Tibial nerve (tissue), 4 donors: ENCODE results near the gene PUSL1. TPM values are rescaled to one million over a fixed set of nuclear protein-coding genes. Genes with fewer than 3 reads are reported as not detected.
A peak's percentile ranks its signal among the peaks of the same experiment; 100 is the strongest.

ENCODE experiments used
- DNase-seq, 2 donors: peaks; one replicate each; pipeline ENCODE4 v3.0.0-alpha.2; 2019; ENCODE audit warnings: low spot score in 2 of 2
- H3K27ac ChIP-seq, 4 donors: fragments of 200-600 bp; sonication (generic) in 3 of 4; one replicate each; pipeline ENCODE4 v1.5.1; 2017 to 2019; ENCODE audit warnings: mild to moderate bottlenecking in 1 of 4
- H3K27me3 ChIP-seq, 2 donors: fragments of 200-600 bp; sonication (generic) in 1 of 2; one replicate each; pipeline versions ENCODE4 v1.5.1 to v1.6.0; 2017 to 2019
- H3K36me3 ChIP-seq, 3 donors: fragments of 200-600 bp; sonication (generic); one replicate each; pipeline ENCODE4 v1.5.1; 2018 to 2019
- H3K4me1 ChIP-seq, 4 donors: fragments of 200-600 bp; sonication (generic) in 3 of 4; one replicate each; pipeline ENCODE4 v1.5.1; 2017 to 2019
- H3K4me3 ChIP-seq, 4 donors: fragments of 200-600 bp; sonication (generic) in 3 of 4; one replicate each; pipeline ENCODE4 v1.5.1; 2017 to 2019; ENCODE audit warnings: mild to moderate bottlenecking in 1 of 4, moderate library complexity in 1 of 4
- H3K9me3 ChIP-seq, 4 donors: fragments of 200-600 bp; sonication (generic) in 3 of 4; one replicate each; pipeline ENCODE4 v1.5.1; 2017 to 2019
- EP300 ChIP-seq, 2 donors: sonication (generic); formaldehyde crosslinking; IDR thresholded peaks; one replicate each; pipeline ENCODE4 v1.6.1; 2017; ENCODE audit warnings: antibody characterized with exemption in 2 of 2, mild to moderate bottlenecking in 1 of 2
- POLR2A ChIP-seq, 2 donors: fragments of 450-650 bp; IDR thresholded peaks; one replicate each; pipeline ENCODE4 v1.6.1; 2017; ENCODE audit warnings: antibody characterized with exemption in 2 of 2, mild to moderate bottlenecking in 2 of 2, moderate library complexity in 2 of 2
- WGBS, 2 donors: methylation state at CpG; one replicate each; pipeline ENCODE4 v1.1.5; 2018; 5-methylcytosine and 5-hydroxymethylcytosine counted together
- total RNA-seq, 4 donors: library from RNA; depleted of rRNA; stranded (reverse); fragments of >200 nt; gene quantifications; one replicate each; pipeline ENCODE4 v1.1.0, GENCODE V29; 2016
- TF ChIP-seq, protein P1 (sequence below), 5 experiments: fragments of 200-600 bp in 3 of 5; fragments of 450-650 bp in 2 of 5; sonication (generic) in 3 of 5; IDR thresholded peaks; one replicate each; pipeline ENCODE4 v1.5.1; 2016 to 2019; ENCODE audit warnings: antibody characterized with exemption in 5 of 5, mild to moderate bottlenecking in 3 of 5, moderate library complexity in 2 of 5

PUSL1 gene
- total RNA-seq, 4 donors from 2014 or later, result 17.5 to 22.2 (median 19.7) TPM

- WGBS, 2 donors, result 90 to 94% methylated on average over 3 to 11 of the region's 17 CpGs
- Histone ChIP-seq H3K36me3 (peaks cover 0 to 57% (median 15%) of the 10 kb centered on the region in 3 donors), H3K9me3 (no peaks in the 10 kb centered on the region), H3K27me3 (no peaks in the 10 kb centered on the region), H3K4me1 (peaks cover 0 to 44% (median 26%) of the 10 kb centered on the region in 4 donors), H3K27ac (no peak overlapping the region), H3K4me3 (no peak overlapping the region)
- no peak for TF ChIP-seq POLR2A (IDR thresholded peaks at IDR 0.05)
- TF ChIP-seq, protein P1, sequence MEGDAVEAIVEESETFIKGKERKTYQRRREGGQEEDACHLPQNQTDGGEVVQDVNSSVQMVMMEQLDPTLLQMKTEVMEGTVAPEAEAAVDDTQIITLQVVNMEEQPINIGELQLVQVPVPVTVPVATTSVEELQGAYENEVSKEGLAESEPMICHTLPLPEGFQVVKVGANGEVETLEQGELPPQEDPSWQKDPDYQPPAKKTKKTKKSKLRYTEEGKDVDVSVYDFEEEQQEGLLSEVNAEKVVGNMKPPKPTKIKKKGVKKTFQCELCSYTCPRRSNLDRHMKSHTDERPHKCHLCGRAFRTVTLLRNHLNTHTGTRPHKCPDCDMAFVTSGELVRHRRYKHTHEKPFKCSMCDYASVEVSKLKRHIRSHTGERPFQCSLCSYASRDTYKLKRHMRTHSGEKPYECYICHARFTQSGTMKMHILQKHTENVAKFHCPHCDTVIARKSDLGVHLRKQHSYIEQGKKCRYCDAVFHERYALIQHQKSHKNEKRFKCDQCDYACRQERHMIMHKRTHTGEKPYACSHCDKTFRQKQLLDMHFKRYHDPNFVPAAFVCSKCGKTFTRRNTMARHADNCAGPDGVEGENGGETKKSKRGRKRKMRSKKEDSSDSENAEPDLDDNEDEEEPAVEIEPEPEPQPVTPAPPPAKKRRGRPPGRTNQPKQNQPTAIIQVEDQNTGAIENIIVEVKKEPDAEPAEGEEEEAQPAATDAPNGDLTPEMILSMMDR (IDR thresholded peaks at IDR 0.05), result no peak
- no peak for TF ChIP-seq EP300 (IDR thresholded peaks at IDR 0.05)
- no peak for DNase-seq
Measured at GRCh38 chr1:1341549-1342021, 33.2 kb downstream of the PUSL1 start.

DNA sequence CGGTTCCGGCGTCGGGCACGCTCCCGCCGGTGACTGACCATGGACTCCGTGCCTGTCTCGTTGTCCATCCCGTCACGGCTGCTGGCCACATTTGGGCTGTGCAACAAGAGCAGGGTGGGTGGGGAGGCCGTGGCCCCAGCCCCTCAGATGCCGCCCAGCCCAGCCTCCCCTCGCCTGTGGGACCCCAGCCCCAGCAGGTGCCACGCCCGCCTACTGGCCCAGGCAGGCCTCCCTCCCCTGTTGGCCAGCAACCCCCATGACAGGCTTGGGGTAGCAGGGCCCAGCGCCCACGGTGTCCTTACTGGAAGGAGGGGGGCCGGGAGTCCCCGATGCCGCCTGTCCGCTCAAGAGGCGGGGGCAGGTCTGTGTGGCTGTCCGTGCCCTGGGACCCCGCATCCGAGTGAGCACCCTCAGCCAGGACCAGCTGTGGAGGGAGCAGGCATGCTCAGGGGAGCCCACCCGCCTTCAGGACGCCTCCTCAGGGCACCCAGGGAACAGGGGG lies 33.7 kb downstream of the PUSL1 start:
- H3K27ac ChIP-seq, result no peak overlapping the region
- H3K4me1 ChIP-seq, result peaks cover 0 to 49% (median 31%) of the 10 kb centered on the region in 4 donors
- TF ChIP-seq EP300 (IDR thresholded peaks at IDR 0.05) (no peak), POLR2A (IDR thresholded peaks at IDR 0.05) (no peak)
- TF ChIP-seq, protein P1 (IDR thresholded peaks at IDR 0.05), result no peak
- H3K4me3 ChIP-seq, result no peak overlapping the region
- H3K9me3 ChIP-seq, result no peaks in the 10 kb centered on the region
- H3K27me3 ChIP-seq, result no peaks in the 10 kb centered on the region
- DNase-seq, result no peak
- H3K36me3 ChIP-seq, result peaks cover 0 to 52% (median 15%) of the 10 kb centered on the region in 3 donors
- WGBS, 2 donors, result 82 to 90% methylated on average over 9 to 27 of the region's 28 CpGs

DNA sequence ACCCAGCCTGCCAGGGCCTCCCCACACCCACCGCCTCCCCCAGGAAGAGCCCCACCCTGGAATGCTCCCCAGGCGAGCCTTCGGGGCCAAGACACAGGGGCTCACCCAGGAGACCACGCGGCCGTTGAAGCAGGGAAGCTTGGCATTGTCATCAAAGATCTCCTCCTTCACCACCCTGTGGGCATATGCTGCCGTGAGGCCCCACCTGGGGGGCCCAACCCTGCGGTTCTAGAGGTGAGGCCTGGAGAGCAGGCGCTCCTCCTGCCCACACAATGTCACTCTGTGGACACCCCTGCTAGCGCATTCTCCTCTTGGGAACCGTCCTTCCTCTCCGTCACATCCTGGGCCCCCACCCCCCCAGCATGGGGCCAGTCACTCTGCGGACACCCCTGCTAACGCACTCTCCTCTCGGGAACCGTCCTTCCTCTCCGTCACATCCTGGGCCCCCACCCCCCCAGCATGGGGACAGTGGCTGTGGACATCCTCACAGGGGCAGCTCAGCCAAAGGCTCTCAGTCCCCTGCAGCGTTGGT lies 34.3 kb downstream of the PUSL1 start:
- peaks cover 0 to 46% (median 14%) of the 10 kb centered on the region in 3 donors for H3K36me3 ChIP-seq

DNA sequence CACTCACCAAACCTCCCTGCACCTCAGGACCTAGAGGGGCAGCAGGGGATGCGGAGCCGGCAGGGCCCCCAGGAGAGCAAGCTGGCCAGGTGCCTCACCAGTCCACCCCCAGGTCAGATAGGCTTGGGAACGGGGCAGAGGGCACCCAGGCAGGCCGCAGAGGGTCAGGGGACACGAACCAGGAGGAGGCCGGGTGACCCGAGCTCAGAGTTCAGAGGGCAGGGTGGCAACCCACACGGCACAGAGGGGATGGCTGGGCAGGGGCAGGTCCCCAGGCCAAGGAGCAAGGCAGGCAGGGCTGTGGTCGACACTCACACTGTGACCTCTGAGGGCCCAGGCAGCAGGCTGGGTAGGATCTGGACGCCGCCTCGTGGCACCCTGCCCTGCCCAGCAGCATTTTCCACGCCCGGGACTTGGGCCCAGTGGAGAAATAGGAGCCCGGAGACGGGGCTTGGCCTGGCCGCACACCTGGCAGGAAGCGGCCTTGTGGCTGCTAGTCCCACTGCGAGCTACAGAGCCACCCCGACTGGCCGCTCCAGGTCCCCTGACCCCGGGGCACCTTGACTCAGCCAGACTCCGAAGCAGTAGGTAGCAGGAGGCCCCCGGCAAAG lies 35.5 kb downstream of the PUSL1 start:
- peaks cover 0 to 34% (median 3%) of the 10 kb centered on the region in 3 donors for H3K36me3 ChIP-seq
- H3K9me3 ChIP-seq, result no peaks in the 10 kb centered on the region
- WGBS, 2 donors, result 75 to 83% methylated on average over 8 to 16 of the region's 24 CpGs
- TF ChIP-seq EP300 (IDR thresholded peaks at IDR 0.05) (no peak), POLR2A (IDR thresholded peaks at IDR 0.05) (no peak)
- TF ChIP-seq, protein P1 (IDR thresholded peaks at IDR 0.05), result no peak
- H3K27me3 ChIP-seq, result no peaks in the 10 kb centered on the region
- DNase-seq, result no peak
- H3K27ac ChIP-seq, result peak overlapping the region in 3 of 4 donors; percentile 60 to 91 (median 72)
- peaks cover 0 to 63% (median 45%) of the 10 kb centered on the region in 4 donors for H3K4me1 ChIP-seq
- no peak overlapping the region for H3K4me3 ChIP-seq

More for the DNA sequence above, 34.3 kb downstream of the PUSL1 start:
- peaks cover 0 to 55% (median 37%) of the 10 kb centered on the region in 4 donors for H3K4me1 ChIP-seq
- no peak overlapping the region for H3K4me3 ChIP-seq
- H3K27me3 ChIP-seq, result no peaks in the 10 kb centered on the region
- no peaks in the 10 kb centered on the region for H3K9me3 ChIP-seq
- 71 to 83% methylated on average over 16 to 17 of the region's 18 CpGs for WGBS, 2 donors
- no peak for DNase-seq
- TF ChIP-seq POLR2A (IDR thresholded peaks at IDR 0.05), result no peak
- no peak for TF ChIP-seq EP300 (IDR thresholded peaks at IDR 0.05)
- TF ChIP-seq, protein P1 (IDR thresholded peaks at IDR 0.05), result no peak
- H3K27ac ChIP-seq, result peak overlapping the region in 1 of 4 donors; percentile 27
